Ramos (cell line): ENCODE data around the gene NACC2.

Source experiments
- in situ Hi-C: fragments of 300-500 bp; cut with MboI; formaldehyde crosslinking; loops from one replicate; pipeline ENCODE4 v1.14.3; 2022; ENCODE audit warnings: low sequenced_read_pairs; ENCODE audit not compliant: unreplicated experiment

NACC2 gene

DNA sequence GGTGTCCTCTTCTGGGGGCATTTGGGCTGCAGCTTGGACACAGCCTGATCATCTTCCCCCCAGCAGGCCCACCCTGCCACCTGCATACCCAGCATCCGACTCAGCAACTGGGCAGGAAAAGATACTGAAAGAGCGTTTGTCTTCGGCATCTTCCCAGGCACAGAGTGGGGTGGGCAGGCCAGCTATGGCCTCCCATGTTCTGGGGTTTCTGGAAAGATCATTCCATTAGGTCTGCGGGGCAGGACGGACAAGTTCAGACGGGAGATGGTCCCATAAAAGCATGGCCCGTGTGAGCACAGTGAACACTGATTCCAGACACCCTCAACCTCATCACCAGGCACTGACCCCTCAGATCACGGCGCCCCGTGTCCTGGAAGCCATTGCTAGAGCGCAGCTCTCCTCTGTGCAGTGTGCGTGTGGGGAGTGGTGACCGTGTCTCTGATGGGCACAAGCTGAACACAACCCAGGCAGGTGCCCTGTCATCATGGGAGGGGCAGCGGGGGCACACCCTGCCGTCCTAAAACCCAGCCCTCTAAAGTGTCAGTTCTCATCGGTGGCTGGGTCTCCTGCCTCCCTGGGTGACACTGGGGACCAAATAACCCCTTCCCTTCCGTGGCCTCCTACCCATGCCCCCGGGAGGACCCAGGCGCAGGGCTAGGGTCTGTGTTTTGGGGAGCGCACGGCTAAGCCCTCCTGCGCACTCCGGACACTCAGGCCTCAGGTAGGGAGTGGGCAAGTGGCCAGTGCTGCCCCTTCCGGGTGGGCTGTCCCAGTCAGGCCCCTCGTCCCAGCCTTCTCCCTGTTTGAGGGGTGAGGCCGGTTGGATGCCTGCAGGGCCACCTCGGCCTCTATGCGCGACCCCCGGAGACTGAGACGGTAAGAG lies 36.8 kb upstream of the NACC2 start:
- in situ Hi-C loops: no loop called here

DNA sequence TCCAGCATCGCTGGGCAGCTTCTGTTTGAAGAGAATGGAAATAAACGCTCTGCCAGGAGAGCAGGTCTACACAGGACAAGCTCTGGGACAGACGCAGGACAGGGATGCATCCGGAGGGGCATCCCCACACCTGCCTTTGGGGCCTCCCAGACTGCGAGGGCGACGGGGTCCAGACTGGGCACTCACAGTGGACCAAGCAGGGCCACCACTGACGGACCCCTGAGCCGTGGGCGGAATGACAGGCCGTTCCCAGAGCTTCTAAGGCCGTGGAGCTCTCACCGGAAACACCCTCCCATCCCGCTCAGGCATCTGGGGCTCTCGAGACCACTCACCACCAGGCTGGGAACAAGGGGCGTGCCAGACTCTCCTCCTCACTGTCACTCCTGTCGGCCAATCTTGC lies 34.1 kb upstream of the NACC2 start:
- in situ Hi-C loops: no loop called here

DNA sequence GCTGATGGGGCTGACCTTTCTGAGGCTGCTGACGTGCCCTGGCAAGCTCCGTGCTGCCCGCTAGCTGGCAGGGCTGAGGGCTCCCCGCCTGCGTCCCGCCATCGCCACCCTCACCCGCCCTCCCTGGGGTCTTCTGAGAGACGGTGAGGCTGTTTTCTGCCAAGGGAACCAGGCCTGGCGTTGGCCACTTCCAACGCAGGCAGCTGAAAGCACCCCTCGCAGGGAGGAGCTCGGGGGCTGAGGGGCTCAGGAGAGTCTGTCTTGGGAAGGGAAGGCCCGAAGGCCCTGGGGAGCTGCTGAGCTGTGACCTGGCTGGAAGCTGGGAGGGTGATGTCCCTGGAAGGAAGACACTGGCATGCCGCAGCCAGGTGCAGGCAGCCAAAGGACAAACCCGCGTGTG lies 33.3 kb upstream of the NACC2 start:
- in situ Hi-C loops: no loop called here

DNA sequence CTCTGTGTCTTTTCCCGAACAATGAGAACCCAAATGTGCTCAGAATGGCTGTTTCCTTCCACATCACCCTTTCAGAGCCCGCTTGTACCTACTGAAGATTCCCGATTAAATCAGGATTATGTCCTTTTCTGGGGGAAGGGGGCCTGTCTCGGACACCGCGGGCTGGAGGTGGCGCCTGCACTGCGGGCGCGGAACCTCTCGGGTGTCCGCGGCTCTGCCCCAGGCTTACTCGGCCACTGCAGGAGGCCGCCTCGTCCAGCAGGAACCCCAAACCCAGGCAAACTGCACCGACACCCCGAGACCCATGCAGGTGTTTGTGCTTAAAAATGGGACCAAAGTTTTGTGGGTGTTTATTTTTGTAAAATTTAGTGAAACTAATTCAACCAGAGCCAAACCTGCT lies 32.2 kb upstream of the NACC2 start:
- in situ Hi-C loops: no loop called here

DNA sequence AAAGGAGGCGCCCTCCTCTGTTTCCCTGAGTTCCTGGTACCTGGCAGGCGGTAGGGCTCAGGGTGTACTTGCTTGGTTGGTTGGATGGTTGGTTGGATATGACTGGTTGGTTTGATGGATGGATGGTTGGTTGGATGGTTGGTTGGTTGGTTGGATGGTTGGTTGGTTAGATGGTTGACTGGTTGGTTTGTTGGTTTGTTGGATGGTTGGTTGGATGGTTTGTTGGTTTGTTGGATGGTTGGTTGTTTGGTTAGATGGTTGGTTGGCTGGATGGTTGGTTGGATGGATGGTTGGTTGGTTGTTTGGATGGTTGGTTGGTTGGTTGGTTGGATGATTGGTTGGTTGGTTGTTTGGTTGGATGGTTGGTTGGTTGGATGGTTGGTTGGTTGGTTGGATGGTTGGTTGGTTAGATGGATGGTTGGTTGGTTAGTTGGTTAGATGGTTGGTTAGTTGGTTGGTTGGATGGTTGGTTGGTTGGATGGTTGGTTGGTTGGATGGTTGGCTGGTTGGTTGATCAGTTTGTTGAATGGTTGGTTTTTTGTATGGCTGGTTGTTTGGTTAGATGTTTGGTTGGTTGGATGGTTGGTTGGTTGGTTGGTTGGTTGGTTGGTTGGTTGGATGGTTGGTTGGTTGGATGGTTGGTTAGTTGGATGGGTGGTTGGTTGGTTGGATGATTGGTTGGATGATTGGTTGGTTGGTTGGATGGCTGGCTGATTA lies 30.0 kb upstream of the NACC2 start:
- in situ Hi-C loops: loop anchor here (5.0 kb wide), 1 partner anchor 158 kb away; no protein-coding TSS in a partner anchor

DNA sequence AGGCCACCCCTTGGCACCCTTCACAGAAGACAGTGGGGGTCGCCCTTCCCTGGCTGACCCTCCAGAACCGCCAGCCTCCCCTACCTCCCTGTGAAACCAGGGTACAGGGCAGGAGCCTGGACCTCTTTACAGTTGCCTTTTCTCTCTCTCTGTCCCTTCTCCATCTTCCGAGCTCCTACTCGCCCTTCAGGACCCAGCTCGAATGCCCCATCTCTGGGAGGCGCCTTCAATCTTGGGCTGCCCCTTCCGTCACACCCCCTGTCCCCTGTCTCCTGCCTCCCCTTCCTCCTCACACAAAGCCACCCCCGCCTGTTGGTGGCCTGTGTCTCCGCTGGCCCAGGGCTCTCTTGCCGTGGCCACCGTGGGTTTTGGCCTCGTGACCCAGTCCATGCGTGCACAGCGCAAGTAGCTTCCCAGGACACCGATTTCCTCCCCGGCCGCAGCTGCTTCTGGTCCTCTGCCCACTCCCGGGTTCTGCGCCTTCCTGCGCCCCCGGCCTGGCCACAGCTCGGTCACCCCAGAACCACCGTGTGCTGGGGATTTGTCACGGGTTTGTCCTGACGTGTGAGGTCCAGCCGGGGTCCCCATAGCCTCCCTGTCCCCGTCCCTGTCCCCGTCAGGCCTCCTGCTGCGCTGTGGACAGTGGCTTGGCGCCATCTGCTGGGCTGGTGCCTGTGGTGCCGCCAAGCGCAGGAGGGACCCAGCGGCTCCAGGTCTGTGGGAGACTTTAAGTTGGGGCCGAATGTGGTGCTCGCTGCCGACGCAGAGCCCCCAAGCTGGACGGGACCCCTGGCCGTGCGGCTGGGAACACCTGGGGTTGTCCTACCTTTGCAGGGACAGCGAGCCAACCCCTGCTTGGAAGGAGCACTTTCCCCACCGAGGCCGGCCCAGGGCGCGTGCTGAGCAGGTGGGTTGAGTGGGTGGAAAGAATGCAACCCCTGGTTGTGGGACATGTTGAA lies 27.6 kb upstream of the NACC2 start:
- in situ Hi-C loops: loop anchor here (5.0 kb wide), 1 partner anchor 155 kb away; no protein-coding TSS in a partner anchor

DNA sequence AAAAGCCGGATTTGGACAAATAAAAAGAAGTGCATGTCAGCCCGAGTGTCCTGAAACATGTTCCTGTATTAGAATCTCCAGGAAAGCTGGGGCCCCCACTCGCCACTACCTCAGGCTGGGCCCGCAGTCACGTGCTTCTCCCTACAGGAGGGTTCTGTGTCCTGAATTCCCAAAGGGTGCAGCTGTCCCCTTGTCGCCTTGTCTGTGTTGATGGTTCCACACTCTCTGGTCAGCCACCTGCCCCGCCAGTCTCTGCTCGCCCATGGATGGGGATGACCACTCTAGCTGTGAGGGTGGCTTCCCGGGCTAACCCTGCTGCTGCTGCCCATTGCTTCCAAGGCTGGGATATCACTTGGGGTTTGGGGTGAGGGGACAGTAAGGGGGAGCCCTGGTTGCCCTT lies 26.7 kb upstream of the NACC2 start:
- in situ Hi-C loops: loop anchor here (5.0 kb wide), 1 partner anchor 154 kb away; no protein-coding TSS in a partner anchor

DNA sequence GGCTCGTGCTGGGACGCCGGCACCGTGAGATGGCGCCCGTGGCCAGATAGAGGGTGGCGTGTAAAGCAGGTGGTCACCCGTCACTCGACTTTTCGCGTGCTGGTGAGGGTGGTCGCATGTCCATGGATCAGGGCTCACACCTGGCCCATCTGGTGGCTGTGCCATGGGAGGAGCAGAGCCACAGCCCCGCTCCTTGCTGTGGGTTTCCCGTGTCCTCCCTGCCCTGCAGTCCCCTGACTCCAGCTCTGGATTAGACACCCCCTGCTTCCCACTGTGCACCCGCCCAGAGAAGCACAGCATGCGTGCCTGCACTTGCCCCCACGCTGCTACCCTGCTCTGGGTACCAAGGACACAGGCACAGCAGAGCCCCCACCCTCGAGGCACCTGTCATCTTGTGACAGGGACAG lies 25.4 kb upstream of the NACC2 start:
- in situ Hi-C loops: loop anchor here (5.0 kb wide), 1 partner anchor 153 kb away; no protein-coding TSS in a partner anchor

DNA sequence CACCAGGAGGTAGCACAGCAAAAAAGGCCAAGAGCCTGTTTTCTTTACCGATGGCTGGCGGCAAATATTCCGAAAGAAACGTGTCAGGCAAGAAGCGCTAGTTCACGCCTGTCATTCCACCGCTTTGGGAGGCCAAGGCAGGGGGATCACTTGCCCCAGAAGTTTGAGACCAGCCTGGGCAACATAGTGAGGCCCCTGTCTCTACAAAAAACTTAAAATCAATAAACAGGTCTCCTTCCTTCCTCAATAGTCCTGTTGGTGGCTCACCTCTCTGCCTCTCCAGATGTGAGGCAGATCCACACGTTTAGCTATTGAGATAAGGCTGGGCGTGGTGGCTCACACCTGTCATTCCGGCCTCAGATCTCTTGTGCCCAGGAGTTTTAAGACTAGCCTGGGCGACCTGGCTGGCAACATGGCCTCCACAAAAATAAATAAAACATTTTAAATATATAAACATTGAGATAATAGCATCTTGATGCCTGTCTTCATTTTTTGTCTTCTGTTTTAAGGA lies 24.8 kb upstream of the NACC2 start:
- in situ Hi-C loops: loop anchor here (5.0 kb wide), 1 partner anchor 153 kb away; no protein-coding TSS in a partner anchor

DNA sequence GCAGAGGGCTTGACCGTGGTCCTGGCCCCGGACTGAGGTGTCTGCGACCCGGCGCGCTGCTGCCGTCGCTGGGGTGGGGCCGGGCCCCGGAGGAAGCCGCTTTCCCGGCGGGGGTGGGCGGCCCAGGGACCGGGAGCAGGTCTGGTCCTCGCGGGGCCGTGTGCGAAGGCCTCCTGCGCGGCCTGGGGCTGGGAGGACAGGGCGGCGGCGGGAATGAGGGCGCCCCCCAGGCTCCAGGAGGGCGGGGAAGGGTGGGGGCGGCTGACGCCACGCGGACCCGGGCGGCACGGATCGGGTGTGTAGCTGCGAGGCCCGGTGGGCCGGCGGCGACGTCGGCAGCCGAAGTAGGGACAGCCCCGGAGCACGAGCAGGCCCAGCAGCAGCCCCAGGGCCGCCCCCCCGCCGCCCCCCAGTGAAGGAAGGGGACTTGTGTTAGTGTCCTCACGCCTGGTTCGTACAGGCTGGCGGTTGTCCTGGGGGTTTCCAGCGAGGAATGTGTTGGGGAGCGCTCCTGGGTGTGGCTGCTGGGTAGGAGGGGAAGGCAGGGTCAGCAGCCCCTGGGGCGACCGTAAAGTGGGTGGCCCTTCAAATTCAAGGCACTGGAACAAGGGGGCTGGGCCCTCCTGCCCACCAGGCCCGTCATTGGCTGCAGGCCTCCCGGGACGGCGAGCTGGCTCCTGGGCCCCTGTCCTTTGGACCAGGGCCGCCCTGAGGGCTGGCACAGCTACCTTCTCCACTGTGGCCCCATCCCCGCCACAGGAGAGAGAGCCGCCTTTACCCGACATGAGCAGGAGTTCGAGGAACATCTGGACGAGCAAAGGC lies 24.2 kb upstream of the NACC2 start:
- in situ Hi-C loops: no loop called here

DNA sequence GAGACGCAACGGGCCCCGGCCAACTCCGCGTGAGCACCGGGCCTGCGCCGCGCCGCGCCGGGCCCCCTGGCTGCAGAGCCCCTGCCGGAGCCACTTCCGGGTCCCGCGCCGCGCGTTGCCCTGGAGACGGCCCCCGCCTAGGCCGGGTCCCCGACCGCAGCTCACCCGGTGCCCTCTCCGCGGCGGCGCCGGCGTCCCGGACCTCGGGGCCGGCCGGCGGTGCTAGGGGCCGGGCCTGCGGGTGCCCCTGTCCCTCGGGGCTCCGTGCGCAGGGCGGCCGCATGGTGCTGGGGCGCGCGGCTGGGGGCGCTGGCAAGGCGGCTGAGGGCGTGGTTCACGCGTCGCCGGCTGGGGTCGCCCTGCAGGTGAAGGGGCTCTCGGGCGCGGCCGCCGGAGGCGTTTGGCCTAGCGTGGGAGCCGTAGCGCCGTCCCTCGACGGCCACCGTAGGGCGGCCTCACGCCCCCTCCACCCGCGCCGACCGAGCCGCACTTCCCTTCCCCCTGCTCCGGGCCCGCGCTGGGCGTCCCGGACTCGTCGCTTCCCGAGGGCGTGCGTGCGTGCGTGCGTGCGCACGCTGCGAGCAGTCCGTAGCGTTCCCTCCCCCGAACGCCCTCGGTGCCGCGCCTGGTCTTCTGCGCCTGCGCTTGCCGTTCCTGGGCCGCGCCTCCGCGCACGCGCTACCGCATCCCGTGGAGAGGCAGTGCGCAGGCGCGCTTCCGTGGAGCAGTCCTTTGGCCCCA lies 23.4 kb upstream of the NACC2 start, which contains the start of gene TMEM250:
Gene TMEM250, minus strand, starts transcription at position 556 of the 741 bp plus-strand sequence. CDS start 1,975 bp downstream, outside the sequence.
- in situ Hi-C loops: no loop called here

DNA sequence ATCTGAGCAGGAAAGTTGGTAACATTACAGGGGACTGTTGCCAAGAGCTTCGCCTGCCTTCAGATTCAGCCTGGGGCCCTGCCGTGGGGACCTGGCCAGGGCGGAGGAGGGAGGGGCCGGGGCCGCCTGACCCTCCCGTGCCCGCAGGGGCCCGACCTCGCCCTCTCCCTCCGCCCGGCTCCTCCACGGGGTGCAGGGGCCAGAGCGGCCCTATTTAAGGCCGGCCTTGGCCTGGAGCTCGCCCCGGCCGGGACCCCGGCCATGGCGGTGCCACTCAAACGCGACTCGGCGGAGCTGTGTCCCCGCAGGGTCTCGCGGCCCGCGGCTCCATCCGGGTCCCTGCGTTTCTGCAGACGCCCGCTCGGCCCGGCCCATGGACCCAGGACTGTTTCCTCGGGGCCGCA lies 22.8 kb upstream of the NACC2 start:
- in situ Hi-C loops: no loop called here

DNA sequence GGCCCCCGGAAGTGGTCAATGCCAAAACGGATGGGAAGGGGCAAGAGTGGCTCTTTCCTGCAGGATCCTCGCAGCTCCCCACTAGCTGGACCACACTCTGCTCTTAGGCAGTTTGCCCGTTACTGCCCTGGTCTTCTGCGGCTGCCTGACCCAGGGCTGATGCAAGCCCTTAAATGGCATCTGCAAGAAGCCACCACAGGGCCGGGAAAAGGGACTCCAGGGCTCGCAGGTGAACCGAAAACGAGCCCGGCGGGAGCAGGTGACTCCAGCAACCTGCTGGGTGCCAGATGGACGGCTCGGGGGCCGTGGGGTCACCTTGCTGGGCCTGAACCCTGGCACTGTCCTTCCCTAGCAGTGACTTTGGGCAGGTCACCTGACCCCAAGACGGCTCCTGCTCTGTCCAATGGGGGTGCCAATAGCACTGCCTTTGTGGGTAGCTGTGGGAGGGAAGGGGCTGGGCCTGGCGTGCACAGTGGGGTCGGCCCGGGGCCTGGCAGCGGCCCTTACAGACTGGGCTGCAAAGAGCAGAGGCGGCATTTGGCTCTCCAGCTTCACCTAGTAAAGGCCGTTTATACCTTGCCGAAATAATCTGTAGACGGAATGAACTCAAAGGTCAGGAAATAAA lies 22.3 kb upstream of the NACC2 start:
- in situ Hi-C loops: no loop called here

DNA sequence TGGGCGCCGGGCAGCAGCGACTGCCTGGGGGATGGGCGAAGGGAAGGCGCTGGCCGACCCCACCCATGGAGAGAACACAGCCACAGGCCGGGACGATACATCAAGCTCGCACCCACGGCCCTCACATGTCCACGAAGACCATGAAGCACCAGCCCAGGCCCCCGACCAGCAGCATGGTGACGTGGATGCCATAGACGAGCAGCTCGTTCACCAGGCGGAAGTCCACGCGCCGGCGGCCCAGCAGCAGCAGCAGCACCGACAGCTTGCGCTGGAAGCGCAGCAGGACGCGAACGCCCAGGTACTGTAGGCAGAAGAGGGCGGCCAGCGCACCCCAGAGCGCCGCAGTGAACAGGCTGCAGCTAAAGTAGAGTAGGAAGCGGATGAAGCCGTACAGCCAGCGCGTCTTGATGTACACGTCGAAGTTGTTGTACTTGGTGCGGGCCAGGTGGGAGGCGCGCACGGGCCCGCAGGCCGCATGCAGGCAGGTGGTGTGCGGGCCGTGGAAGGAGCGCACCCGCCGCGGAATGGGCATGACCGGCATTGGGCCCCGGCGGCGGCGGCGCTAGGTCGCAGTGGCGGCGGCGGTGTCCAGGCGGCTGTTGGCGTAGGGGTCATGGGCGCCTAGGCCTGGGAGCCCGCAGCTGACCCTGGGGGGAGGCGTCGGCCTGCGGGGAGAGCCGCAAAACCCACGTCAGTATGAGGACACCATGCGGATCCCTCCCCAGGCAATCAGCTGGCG lies 21.4 kb upstream of the NACC2 start:
- in situ Hi-C loops: no loop called here

DNA sequence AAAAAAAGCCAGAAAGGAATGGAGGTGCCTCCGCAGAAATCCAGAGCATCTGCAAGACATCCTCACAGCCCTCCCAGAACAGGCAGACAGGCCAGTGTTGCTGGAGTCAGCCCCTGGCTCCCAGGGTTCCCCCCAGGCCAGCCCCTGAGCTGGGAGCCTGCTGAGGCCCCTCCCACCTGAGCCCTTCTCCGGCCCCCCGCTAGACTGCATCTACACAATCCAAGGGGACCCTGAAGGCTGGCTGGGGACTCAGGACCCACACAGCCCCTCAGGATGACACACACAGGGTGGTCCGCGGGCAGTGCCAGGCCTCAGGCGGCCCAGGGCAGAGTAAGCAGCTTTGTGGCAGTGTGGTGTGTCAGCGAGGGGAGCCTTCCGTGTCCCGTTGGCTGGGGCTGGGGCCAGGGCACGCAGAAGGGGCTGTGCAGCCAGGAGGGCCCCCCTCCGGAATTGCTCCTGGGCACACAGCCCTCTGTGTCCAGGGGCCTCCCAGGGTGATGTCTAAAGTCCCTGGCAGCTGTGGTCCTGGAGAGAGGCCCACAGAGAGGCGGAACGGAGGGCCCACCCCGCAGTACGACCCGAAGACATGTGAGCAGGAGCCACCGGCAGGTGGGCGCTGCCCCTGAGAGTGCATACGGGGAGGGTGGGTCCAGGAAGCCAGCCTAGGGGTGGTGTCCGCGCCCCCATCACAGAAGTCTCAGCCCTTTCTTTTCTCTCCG lies 20.7 kb upstream of the NACC2 start:
- in situ Hi-C loops: no loop called here

DNA sequence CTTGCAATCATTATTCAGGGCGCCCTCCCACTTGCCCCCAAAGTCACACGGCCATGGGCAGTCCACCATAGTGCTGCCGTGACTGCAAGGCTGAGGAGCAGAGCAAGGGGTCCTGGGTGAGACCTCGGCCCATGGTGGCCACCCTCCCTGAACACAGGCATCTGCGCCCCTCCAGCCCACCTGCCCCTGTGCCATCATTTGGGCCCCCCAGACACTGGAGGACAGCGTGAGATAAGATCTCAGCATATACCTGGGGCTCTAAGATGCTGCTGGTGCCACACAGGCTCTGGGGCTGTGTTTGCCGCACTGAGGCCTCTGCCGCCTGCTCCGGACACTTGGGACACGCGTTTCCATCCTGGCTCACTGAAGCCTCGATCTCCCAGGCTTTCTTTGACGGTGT lies 20.1 kb upstream of the NACC2 start:
- in situ Hi-C loops: no loop called here

DNA sequence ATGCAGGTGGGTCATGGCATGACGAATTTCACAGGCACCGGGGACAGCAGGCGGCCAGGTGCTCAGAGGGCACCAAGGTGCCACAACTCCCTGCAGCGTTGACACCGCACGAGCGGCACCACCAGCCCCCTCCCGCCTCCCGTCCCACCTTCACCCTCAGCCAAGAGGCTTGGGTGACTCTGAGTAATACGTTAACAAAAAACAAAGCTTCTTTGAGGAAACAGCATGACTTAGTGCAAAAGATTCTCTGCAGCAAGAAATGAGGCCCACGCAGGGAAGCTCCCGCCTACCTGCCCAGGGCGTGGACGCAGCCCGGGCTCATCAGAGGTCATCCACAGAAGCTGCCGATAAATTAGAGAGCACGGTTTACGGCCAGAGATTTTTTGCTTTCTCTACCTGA lies 19.5 kb upstream of the NACC2 start:
- in situ Hi-C loops: no loop called here
